22Rv1 (cell line): ENCODE results near the gene PIM2.
A peak's percentile ranks its signal among the peaks of the same experiment; 100 is the strongest.

Experiments
- H3K27ac ChIP-seq: fragments of 450-650 bp; 2 replicates; pipeline ENCODE4 v1.5.1; 2017
- CTCF ChIP-seq: fragments of 450-650 bp; IDR thresholded peaks from 2 replicates; pipeline ENCODE4 v1.5.1; 2017; ENCODE audit warnings: mild to moderate bottlenecking
- ZFX ChIP-seq: fragments of 450-650 bp; IDR thresholded peaks from 2 replicates; pipeline ENCODE4 v1.6.1; 2017; ENCODE audit warnings: antibody characterized with exemption, borderline replicate concordance

PIM2 gene

GRCh38 chrX:48918643-48919340, at the start of gene PIM2:
TSS of gene PIM2 (minus strand) at chrX:48919024. CDS start at chrX:48918834, 190 bp downstream.
- TF ChIP-seq ZFX, result no peak
- no peak for TF ChIP-seq CTCF
- peak within 1 kb of the TSS; percentile 72 for H3K27ac ChIP-seq

- no peak for TF ChIP-seq CTCF
- no peak for TF ChIP-seq ZFX
- H3K27ac ChIP-seq, result no peak overlapping the region
These were observed 49.6 kb upstream of the PIM2 start for GRCh38 chrX:48968377-48968776.

GRCh38 chrX:48966796-48967579, 48.2 kb upstream of the PIM2 start:
- TF ChIP-seq ZFX (no peak), CTCF (no peak)
- no peak overlapping the region for H3K27ac ChIP-seq

GRCh38 chrX:48965959-48966358, 47.1 kb upstream of the PIM2 start:
- TF ChIP-seq ZFX (no peak), CTCF (no peak)
- H3K27ac ChIP-seq, result no peak overlapping the region

- TF ChIP-seq CTCF (no peak), ZFX (no peak)
- H3K27ac ChIP-seq, result no peak overlapping the region
These were observed 42.8 kb upstream of the PIM2 start for GRCh38 chrX:48961585-48962091.

- H3K27ac ChIP-seq, result no peak overlapping the region
These were observed 41.5 kb upstream of the PIM2 start for GRCh38 chrX:48960291-48960690.

More at GRCh38 chrX:48960291-48960690, 41.5 kb upstream of the PIM2 start:
- TF ChIP-seq ZFX (no peak), CTCF (no peak)
